ENCODE data around the gene TDRD12. TPM values are rescaled to one million over a fixed set of nuclear protein-coding genes. Genes with fewer than 3 reads are reported as not detected.
"Not testable (repeated sequence)": the region's sequence is repeated elsewhere in the genome, so short reads cannot be mapped to it uniquely, and the experiment has no call there.

Gene TDRD12
- polyA plus RNA-seq, 1 donor: 0.28 TPM

- H3K4me3 ChIP-seq (ENCODE audit: low read length); DNase-seq; H3K4me1 ChIP-seq (ENCODE audit: control insufficient read depth, insufficient read depth, low read length); H3K27ac ChIP-seq (ENCODE audit: low read length); H3K27me3 ChIP-seq (ENCODE audit: control insufficient read depth, insufficient read depth, low read length); H3K9me3 ChIP-seq (ENCODE audit: control insufficient read depth, low read depth, low read length): not testable (repeated sequence)
- peaks cover 18% of the 10 kb centered on the region for H3K36me3 ChIP-seq (ENCODE audit: control insufficient read depth, insufficient read depth, low read length)
- WGBS (ENCODE audit: insufficient coverage, low lambda C conversion rate): 100% methylated on average over 1 of the region's 7 CpGs
Observed at GRCh38 chr19:32716203-32716602, 3.4 kb upstream of the TDRD12 start.

GRCh38 chr19:32717496-32717895, 2.1 kb upstream of the TDRD12 start:
- H3K4me1 ChIP-seq (ENCODE audit: control insufficient read depth, insufficient read depth, low read length): no peaks in the 10 kb centered on the region
- H3K9me3 ChIP-seq (ENCODE audit: control insufficient read depth, low read depth, low read length): peaks cover 5% of the 10 kb centered on the region
- no peak overlapping the region for H3K27ac ChIP-seq (ENCODE audit: low read length)
- no peak for DNase-seq
- H3K36me3 ChIP-seq (ENCODE audit: control insufficient read depth, insufficient read depth, low read length): peaks cover 9% of the 10 kb centered on the region
- 86% methylated on average over 1 of the region's 5 CpGs for WGBS (ENCODE audit: insufficient coverage, low lambda C conversion rate)
- no peaks in the 10 kb centered on the region for H3K27me3 ChIP-seq (ENCODE audit: control insufficient read depth, insufficient read depth, low read length)
- no peak overlapping the region for H3K4me3 ChIP-seq (ENCODE audit: low read length)

GRCh38 chr19:32718286-32718685, 1.3 kb upstream of the TDRD12 start:
- no peaks in the 10 kb centered on the region for H3K4me1 ChIP-seq (ENCODE audit: control insufficient read depth, insufficient read depth, low read length)
- H3K27me3 ChIP-seq (ENCODE audit: control insufficient read depth, insufficient read depth, low read length): no peaks in the 10 kb centered on the region
- H3K4me3 ChIP-seq (ENCODE audit: low read length): no peak overlapping the region
- no peak for DNase-seq
- WGBS (ENCODE audit: insufficient coverage, low lambda C conversion rate): 100% methylated on average over 1 of the region's 7 CpGs
- H3K9me3 ChIP-seq (ENCODE audit: control insufficient read depth, low read depth, low read length): peaks cover 5% of the 10 kb centered on the region
- H3K36me3 ChIP-seq (ENCODE audit: control insufficient read depth, insufficient read depth, low read length): peaks cover 5% of the 10 kb centered on the region
- no peak overlapping the region for H3K27ac ChIP-seq (ENCODE audit: low read length)

GRCh38 chr19:32720216-32720935, 809 bp downstream of the TDRD12 start:
- Histone ChIP-seq H3K27ac (ENCODE audit: low read length) (no peak overlapping the region), H3K4me3 (ENCODE audit: low read length) (no peak overlapping the region), H3K27me3 (ENCODE audit: control insufficient read depth, insufficient read depth, low read length) (no peaks in the 10 kb centered on the region), H3K4me1 (ENCODE audit: control insufficient read depth, insufficient read depth, low read length) (no peaks in the 10 kb centered on the region), H3K9me3 (ENCODE audit: control insufficient read depth, low read depth, low read length) (peaks cover 5% of the 10 kb centered on the region), H3K36me3 (ENCODE audit: control insufficient read depth, insufficient read depth, low read length) (peaks cover 2% of the 10 kb centered on the region)
- WGBS (ENCODE audit: insufficient coverage, low lambda C conversion rate): no CpG with 5 or more reads among the region's 22 CpGs
- no peak for DNase-seq

GRCh38 chr19:32720936-32721250, 1.3 kb downstream of the TDRD12 start:
- WGBS (ENCODE audit: insufficient coverage, low lambda C conversion rate): 95% methylated on average over 4 of the region's 22 CpGs
- no peaks in the 10 kb centered on the region for H3K4me1 ChIP-seq (ENCODE audit: control insufficient read depth, insufficient read depth, low read length)
- no peaks in the 10 kb centered on the region for H3K27me3 ChIP-seq (ENCODE audit: control insufficient read depth, insufficient read depth, low read length)
- DNase-seq: no peak
- H3K4me3 ChIP-seq (ENCODE audit: low read length): no peak overlapping the region
- H3K27ac ChIP-seq (ENCODE audit: low read length): no peak overlapping the region
- peaks cover 5% of the 10 kb centered on the region for H3K9me3 ChIP-seq (ENCODE audit: control insufficient read depth, low read depth, low read length)
- peaks cover 2% of the 10 kb centered on the region for H3K36me3 ChIP-seq (ENCODE audit: control insufficient read depth, insufficient read depth, low read length)

GRCh38 chr19:32735936-32736335, 16.4 kb downstream of the TDRD12 start:
- H3K4me1 ChIP-seq (ENCODE audit: control insufficient read depth, insufficient read depth, low read length): no peaks in the 10 kb centered on the region
- H3K27me3 ChIP-seq (ENCODE audit: control insufficient read depth, insufficient read depth, low read length): no peaks in the 10 kb centered on the region
- H3K4me3 ChIP-seq (ENCODE audit: low read length): no peak overlapping the region
- H3K9me3 ChIP-seq (ENCODE audit: control insufficient read depth, low read depth, low read length): no peaks in the 10 kb centered on the region
- DNase-seq: no peak
- WGBS (ENCODE audit: insufficient coverage, low lambda C conversion rate): 100% methylated on average over 1 of the region's 4 CpGs
- H3K36me3 ChIP-seq (ENCODE audit: control insufficient read depth, insufficient read depth, low read length): no peaks in the 10 kb centered on the region
- H3K27ac ChIP-seq (ENCODE audit: low read length): no peak overlapping the region

- Histone ChIP-seq H3K36me3 (ENCODE audit: control insufficient read depth, insufficient read depth, low read length) (no peaks in the 10 kb centered on the region), H3K27me3 (ENCODE audit: control insufficient read depth, insufficient read depth, low read length) (no peaks in the 10 kb centered on the region), H3K9me3 (ENCODE audit: control insufficient read depth, low read depth, low read length) (no peaks in the 10 kb centered on the region), H3K4me3 (ENCODE audit: low read length) (no peak overlapping the region), H3K27ac (ENCODE audit: low read length) (no peak overlapping the region), H3K4me1 (ENCODE audit: control insufficient read depth, insufficient read depth, low read length) (no peaks in the 10 kb centered on the region)
- no peak for DNase-seq
- WGBS (ENCODE audit: insufficient coverage, low lambda C conversion rate): no CpG with 5 or more reads among the region's 9 CpGs
Observed at GRCh38 chr19:32743021-32743420, 23.5 kb downstream of the TDRD12 start.

- H3K27ac ChIP-seq (ENCODE audit: low read length): no peak overlapping the region
- H3K36me3 ChIP-seq (ENCODE audit: control insufficient read depth, insufficient read depth, low read length): no peaks in the 10 kb centered on the region
- no peaks in the 10 kb centered on the region for H3K4me1 ChIP-seq (ENCODE audit: control insufficient read depth, insufficient read depth, low read length)
- no peak for DNase-seq
- no peak overlapping the region for H3K4me3 ChIP-seq (ENCODE audit: low read length)
- no CpG with 5 or more reads among the region's 4 CpGs for WGBS (ENCODE audit: insufficient coverage, low lambda C conversion rate)
- H3K9me3 ChIP-seq (ENCODE audit: control insufficient read depth, low read depth, low read length): no peaks in the 10 kb centered on the region
- no peaks in the 10 kb centered on the region for H3K27me3 ChIP-seq (ENCODE audit: control insufficient read depth, insufficient read depth, low read length)
Observed at GRCh38 chr19:32743447-32743846, 23.9 kb downstream of the TDRD12 start.

- Histone ChIP-seq H3K36me3 (ENCODE audit: control insufficient read depth, insufficient read depth, low read length) (no peaks in the 10 kb centered on the region), H3K4me3 (ENCODE audit: low read length) (no peak overlapping the region), H3K27ac (ENCODE audit: low read length) (no peak overlapping the region), H3K9me3 (ENCODE audit: control insufficient read depth, low read depth, low read length) (no peaks in the 10 kb centered on the region), H3K4me1 (ENCODE audit: control insufficient read depth, insufficient read depth, low read length) (no peaks in the 10 kb centered on the region), H3K27me3 (ENCODE audit: control insufficient read depth, insufficient read depth, low read length) (no peaks in the 10 kb centered on the region)
- DNase-seq: no peak
- no CpG with 5 or more reads among the region's 18 CpGs for WGBS (ENCODE audit: insufficient coverage, low lambda C conversion rate)
Observed at GRCh38 chr19:32744555-32745325, 25.2 kb downstream of the TDRD12 start.

- not testable (repeated sequence) for H3K9me3 ChIP-seq (ENCODE audit: control insufficient read depth, low read depth, low read length); H3K27me3 ChIP-seq (ENCODE audit: control insufficient read depth, insufficient read depth, low read length); DNase-seq; H3K36me3 ChIP-seq (ENCODE audit: control insufficient read depth, insufficient read depth, low read length); H3K4me3 ChIP-seq (ENCODE audit: low read length); H3K4me1 ChIP-seq (ENCODE audit: control insufficient read depth, insufficient read depth, low read length); H3K27ac ChIP-seq (ENCODE audit: low read length)
- WGBS (ENCODE audit: insufficient coverage, low lambda C conversion rate): no CpG with 5 or more reads among the region's 2 CpGs
Observed at GRCh38 chr19:32745594-32746251, 26.2 kb downstream of the TDRD12 start.
